ENCODE results near the gene ZNF668. TPM values are rescaled to one million over a fixed set of nuclear protein-coding genes. Genes with fewer than 3 reads are reported as not detected.
A peak's percentile ranks its signal among the peaks of the same experiment; 100 is the strongest.

The ZNF668 gene
- total RNA-seq, 1 donor from 2014 or later: 19.7 TPM

- Mint-ChIP-seq H3K4me1 (peaks cover 23% of the 10 kb centered on the region), H3K27me3 (ENCODE audit: low read depth) (no peaks in the 10 kb centered on the region), H3K27ac (ENCODE audit: unreplicated experiment) (peak overlapping the region; percentile 100), H3K36me3 (ENCODE audit: low read depth) (no peaks in the 10 kb centered on the region), H3K9me3 (no peaks in the 10 kb centered on the region), H3K4me3 (peak overlapping the region; percentile 100)
- DNase-seq (ENCODE audit: low read depth, low spot score): no peak
- no peak for TF ChIP-seq CTCF (conservative IDR thresholded peaks at IDR 0.05)
Measured at GRCh38 chr16:31072540-31073141, 1.4 kb downstream of the ZNF668 start.

- Mint-ChIP-seq H3K9me3 (no peaks in the 10 kb centered on the region), H3K4me3 (peak overlapping the region; percentile 100), H3K4me1 (peaks cover 23% of the 10 kb centered on the region), H3K36me3 (ENCODE audit: low read depth) (no peaks in the 10 kb centered on the region), H3K27me3 (ENCODE audit: low read depth) (no peaks in the 10 kb centered on the region), H3K27ac (ENCODE audit: unreplicated experiment) (peak overlapping the region; percentile 100)
- TF ChIP-seq CTCF (conservative IDR thresholded peaks at IDR 0.05): no peak
- DNase-seq (ENCODE audit: low read depth, low spot score): no peak
Measured at GRCh38 chr16:31071861-31072260, 2.2 kb downstream of the ZNF668 start.

- H3K9me3 Mint-ChIP-seq: no peaks in the 10 kb centered on the region
- H3K36me3 Mint-ChIP-seq (ENCODE audit: low read depth): peaks cover 8% of the 10 kb centered on the region
- no peak for DNase-seq (ENCODE audit: low read depth, low spot score)
- H3K4me3 Mint-ChIP-seq: no peak overlapping the region
- no peak overlapping the region for H3K27ac Mint-ChIP-seq (ENCODE audit: unreplicated experiment)
- no peaks in the 10 kb centered on the region for H3K27me3 Mint-ChIP-seq (ENCODE audit: low read depth)
- peaks cover 10% of the 10 kb centered on the region for H3K4me1 Mint-ChIP-seq
- no peak for TF ChIP-seq CTCF (conservative IDR thresholded peaks at IDR 0.05)
Measured at GRCh38 chr16:31067342-31067741, 6.7 kb downstream of the ZNF668 start.

GRCh38 chr16:31064882-31065461, 9.1 kb downstream of the ZNF668 start:
- Mint-ChIP-seq H3K9me3 (no peaks in the 10 kb centered on the region), H3K27ac (ENCODE audit: unreplicated experiment) (no peak overlapping the region), H3K4me1 (no peaks in the 10 kb centered on the region), H3K4me3 (no peak overlapping the region), H3K27me3 (ENCODE audit: low read depth) (no peaks in the 10 kb centered on the region), H3K36me3 (ENCODE audit: low read depth) (peaks cover 8% of the 10 kb centered on the region)
- TF ChIP-seq CTCF (conservative IDR thresholded peaks at IDR 0.05): no peak
- DNase-seq (ENCODE audit: low read depth, low spot score): no peak

- H3K36me3 Mint-ChIP-seq (ENCODE audit: low read depth): peaks cover 8% of the 10 kb centered on the region
- no peaks in the 10 kb centered on the region for H3K4me1 Mint-ChIP-seq
- no peaks in the 10 kb centered on the region for H3K9me3 Mint-ChIP-seq
- H3K27ac Mint-ChIP-seq (ENCODE audit: unreplicated experiment): no peak overlapping the region
- no peak overlapping the region for H3K4me3 Mint-ChIP-seq
- TF ChIP-seq CTCF (conservative IDR thresholded peaks at IDR 0.05): no peak
- H3K27me3 Mint-ChIP-seq (ENCODE audit: low read depth): no peaks in the 10 kb centered on the region
- no peak for DNase-seq (ENCODE audit: low read depth, low spot score)
Measured at GRCh38 chr16:31063843-31064611, 10.0 kb downstream of the ZNF668 start.

Data from neural crest cell (in vitro differentiated cells).